ENCODE results near the gene AFAP1. TPM values are rescaled to one million over a fixed set of nuclear protein-coding genes. Genes with fewer than 3 reads are reported as not detected.

AFAP1 gene
- total RNA-seq, 1 donor from 2014 or later = 6.8 TPM

DNA sequence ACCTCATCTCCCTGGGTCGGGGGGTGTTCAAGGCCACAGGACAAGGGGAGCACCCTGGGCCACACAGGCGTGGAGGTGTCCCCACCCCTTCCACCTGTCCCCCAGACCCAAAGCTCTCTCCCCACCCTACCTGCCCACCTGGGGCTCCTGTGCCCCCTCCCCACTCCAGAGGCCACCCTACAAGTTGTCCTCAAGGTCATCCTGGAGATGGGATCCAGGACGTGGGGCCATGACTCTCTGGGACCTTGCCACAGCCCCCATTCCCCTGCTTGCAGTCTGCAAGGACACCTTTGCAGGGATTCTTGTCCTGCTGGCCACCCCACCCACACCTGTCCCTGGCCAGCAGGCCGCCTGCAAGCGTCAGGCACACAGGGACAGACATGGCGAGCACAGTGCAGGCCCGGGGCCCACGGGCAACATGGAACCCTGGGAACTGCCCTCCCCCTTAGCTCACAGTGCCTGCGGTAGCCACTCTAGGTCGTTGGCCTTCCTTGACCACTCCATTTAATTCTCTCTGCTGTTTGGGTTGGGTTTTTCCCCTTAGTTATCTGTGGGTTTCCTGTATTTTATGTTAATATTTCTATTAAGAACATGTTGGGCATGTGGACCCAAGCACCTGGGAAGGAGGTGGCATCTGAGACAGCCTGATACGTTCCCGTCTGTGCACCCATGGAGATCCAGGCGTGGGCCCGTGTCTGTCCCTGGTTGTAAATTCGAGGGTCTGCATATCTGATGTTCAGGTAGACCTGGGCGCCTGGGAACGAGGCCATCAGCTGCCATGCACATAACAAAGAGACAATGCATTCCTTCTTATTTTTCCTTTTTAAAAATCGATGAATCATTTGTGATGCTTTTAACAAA, 197.5 kb downstream of the AFAP1 start:
- no peak for TF ChIP-seq CTCF (IDR thresholded peaks at IDR 0.05; ENCODE audit: insufficient read depth, low read length, severe bottlenecking)
- FAIRE-seq = no peak
- H3K4me3 ChIP-seq (ENCODE audit: low read depth, low read length) = no peak overlapping the region
- DNase-seq (ENCODE audit: low read depth) = no peak
- no peaks in the 10 kb centered on the region for H3K36me3 ChIP-seq (ENCODE audit: control insufficient read depth, insufficient read depth, low read length)
- H3K27me3 ChIP-seq (ENCODE audit: control insufficient read depth, insufficient read depth, low read length) = peaks cover 2% of the 10 kb centered on the region

GRCh38 chr4:7740866-7741525, 198.7 kb downstream of the AFAP1 start:
- Histone ChIP-seq H3K4me3 (ENCODE audit: low read depth, low read length) (no peak overlapping the region), H3K27me3 (ENCODE audit: control insufficient read depth, insufficient read depth, low read length) (no peaks in the 10 kb centered on the region), H3K36me3 (ENCODE audit: control insufficient read depth, insufficient read depth, low read length) (no peaks in the 10 kb centered on the region)
- DNase-seq (ENCODE audit: low read depth) = no peak
- no peak for TF ChIP-seq CTCF (IDR thresholded peaks at IDR 0.05; ENCODE audit: insufficient read depth, low read length, severe bottlenecking)
- no peak for FAIRE-seq

GRCh38 chr4:7739918-7740865, 199.5 kb downstream of the AFAP1 start:
- Histone ChIP-seq H3K4me3 (ENCODE audit: low read depth, low read length) (no peak overlapping the region), H3K27me3 (ENCODE audit: control insufficient read depth, insufficient read depth, low read length) (no peaks in the 10 kb centered on the region), H3K36me3 (ENCODE audit: control insufficient read depth, insufficient read depth, low read length) (no peaks in the 10 kb centered on the region)
- TF ChIP-seq CTCF (IDR thresholded peaks at IDR 0.05; ENCODE audit: insufficient read depth, low read length, severe bottlenecking) = no peak
- FAIRE-seq (no peak), DNase-seq (ENCODE audit: low read depth) (no peak)

GRCh38 chr4:7739077-7739917, 200.4 kb downstream of the AFAP1 start:
- Histone ChIP-seq H3K27me3 (ENCODE audit: control insufficient read depth, insufficient read depth, low read length) (no peaks in the 10 kb centered on the region), H3K4me3 (ENCODE audit: low read depth, low read length) (no peak overlapping the region), H3K36me3 (ENCODE audit: control insufficient read depth, insufficient read depth, low read length) (no peaks in the 10 kb centered on the region)
- FAIRE-seq (no peak), DNase-seq (ENCODE audit: low read depth) (no peak)
- no peak for TF ChIP-seq CTCF (IDR thresholded peaks at IDR 0.05; ENCODE audit: insufficient read depth, low read length, severe bottlenecking)

DNA sequence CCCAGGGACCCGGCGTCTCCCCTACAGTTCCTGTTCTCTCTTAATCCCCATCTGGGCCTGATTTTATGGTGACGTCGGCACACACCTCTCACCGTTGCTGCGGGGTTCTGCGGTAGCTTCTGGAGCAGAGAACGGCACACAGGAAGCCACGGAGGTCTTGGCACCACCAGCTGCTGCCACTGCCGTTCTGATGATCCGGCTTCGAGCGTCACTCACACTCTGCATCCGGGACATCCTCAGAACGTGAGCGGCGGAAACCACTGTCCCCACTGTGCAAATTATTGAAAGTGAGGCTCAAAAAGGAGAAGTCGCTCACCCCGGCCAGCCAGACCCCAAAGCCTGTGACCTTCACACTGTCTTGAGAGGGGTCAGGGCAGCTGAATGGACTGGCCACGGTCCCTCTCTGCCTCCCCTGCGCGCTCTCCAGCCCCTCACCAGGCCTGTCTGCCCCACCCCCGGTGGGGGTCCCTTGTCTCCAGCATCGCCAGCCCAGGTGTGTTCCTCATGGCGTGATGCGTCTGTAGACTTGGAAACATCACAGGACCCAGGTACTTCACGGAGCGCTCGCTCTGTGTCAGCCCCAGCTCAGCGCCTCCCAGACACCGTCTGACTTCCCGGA, 201.1 kb downstream of the AFAP1 start:
- H3K36me3 ChIP-seq (ENCODE audit: control insufficient read depth, insufficient read depth, low read length) = no peaks in the 10 kb centered on the region
- H3K27me3 ChIP-seq (ENCODE audit: control insufficient read depth, insufficient read depth, low read length) = no peaks in the 10 kb centered on the region
- no peak for TF ChIP-seq CTCF (IDR thresholded peaks at IDR 0.05; ENCODE audit: insufficient read depth, low read length, severe bottlenecking)
- FAIRE-seq (no peak), DNase-seq (ENCODE audit: low read depth) (no peak)
- no peak overlapping the region for H3K4me3 ChIP-seq (ENCODE audit: low read depth, low read length)

Data from bronchial epithelial cell (primary cell).